SK-N-SH (cell line): Measurements from ENCODE around the gene MRPL32.

Experiments used
- CTCF ChIP-seq: fragments of 200-600 bp; sonication (generic); IDR thresholded peaks from 2 replicates; pipeline ENCODE4 v1.6.1; 2017; ENCODE audit warnings: antibody characterized with exemption, mild to moderate bottlenecking, moderate library complexity
- EZH2phosphoT487 ChIP-seq: fragments of 200-600 bp; sonication (generic); IDR thresholded peaks from 2 replicates; pipeline ENCODE4 v1.6.1; 2017; ENCODE audit warnings: low read depth, mixed run types, mild to moderate bottlenecking, antibody characterized with exemption, moderate library complexity, borderline replicate concordance
- REST ChIP-seq: IDR thresholded peaks from 2 replicates; pipeline ENCODE4 v1.6.1; 2012; ENCODE audit warnings: mild to moderate bottlenecking, low read depth, low read length, moderate library complexity

- TF ChIP-seq CTCF, result no peak
- TF ChIP-seq EZH2phosphoT487, result no peak
- no peak for TF ChIP-seq REST
Observed at GRCh38 chr7:42886893-42887505, 45.2 kb upstream of the MRPL32 start.
